CD1c-positive myeloid dendritic cell (primary cell): ENCODE data around the gene PLXNC1.

Experiments used
- DNase-seq: peaks from one replicate; pipeline ENCODE4 v3.0.0-alpha.2; 2016; ENCODE audit errors: extremely low spot score

PLXNC1 gene

GRCh38 chr12:94239332-94239993 lies 91.1 kb downstream of the PLXNC1 start:
- DNase-seq: no peak

DNA sequence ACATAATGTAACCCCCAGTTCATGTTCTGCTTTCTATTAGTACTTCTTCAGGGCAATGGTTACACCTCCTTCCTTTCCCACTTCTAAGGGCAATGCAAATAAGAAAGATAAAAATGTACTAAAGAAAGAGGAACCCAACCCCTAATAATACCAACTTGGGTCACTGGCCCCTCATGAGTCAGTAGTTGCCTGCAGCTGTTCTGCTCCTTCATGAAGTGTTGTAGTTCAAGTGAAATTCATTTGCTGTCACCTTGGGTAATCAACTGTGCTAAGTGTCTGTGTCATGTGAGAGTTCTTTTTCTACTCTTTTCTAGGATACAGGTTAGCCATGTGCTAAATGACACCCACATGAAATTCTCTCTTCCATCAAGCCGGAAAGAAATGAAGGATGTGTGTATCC lies 91.8 kb downstream of the PLXNC1 start:
- DNase-seq: peak; percentile 40

DNA sequence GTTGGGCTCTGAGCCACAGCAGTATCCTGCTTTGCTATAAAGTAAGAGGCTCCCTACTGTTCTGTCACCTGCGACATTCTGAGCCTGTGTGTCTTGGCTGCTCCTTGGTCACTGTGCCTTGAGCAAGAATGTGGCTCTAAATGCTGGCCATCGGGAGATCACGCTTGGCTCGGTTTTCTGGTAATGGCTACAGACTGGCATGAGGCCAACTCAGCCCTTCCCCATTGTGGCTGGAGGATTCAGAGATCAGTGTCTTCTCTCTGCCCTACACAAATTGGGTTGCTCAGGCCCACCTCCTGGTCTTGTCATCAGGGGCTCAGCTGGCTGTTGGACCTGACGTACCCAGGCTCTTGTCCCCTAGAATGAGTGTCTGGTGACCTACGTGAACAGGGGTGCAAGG lies 94.5 kb downstream of the PLXNC1 start:
- peak; percentile 26 for DNase-seq

DNA sequence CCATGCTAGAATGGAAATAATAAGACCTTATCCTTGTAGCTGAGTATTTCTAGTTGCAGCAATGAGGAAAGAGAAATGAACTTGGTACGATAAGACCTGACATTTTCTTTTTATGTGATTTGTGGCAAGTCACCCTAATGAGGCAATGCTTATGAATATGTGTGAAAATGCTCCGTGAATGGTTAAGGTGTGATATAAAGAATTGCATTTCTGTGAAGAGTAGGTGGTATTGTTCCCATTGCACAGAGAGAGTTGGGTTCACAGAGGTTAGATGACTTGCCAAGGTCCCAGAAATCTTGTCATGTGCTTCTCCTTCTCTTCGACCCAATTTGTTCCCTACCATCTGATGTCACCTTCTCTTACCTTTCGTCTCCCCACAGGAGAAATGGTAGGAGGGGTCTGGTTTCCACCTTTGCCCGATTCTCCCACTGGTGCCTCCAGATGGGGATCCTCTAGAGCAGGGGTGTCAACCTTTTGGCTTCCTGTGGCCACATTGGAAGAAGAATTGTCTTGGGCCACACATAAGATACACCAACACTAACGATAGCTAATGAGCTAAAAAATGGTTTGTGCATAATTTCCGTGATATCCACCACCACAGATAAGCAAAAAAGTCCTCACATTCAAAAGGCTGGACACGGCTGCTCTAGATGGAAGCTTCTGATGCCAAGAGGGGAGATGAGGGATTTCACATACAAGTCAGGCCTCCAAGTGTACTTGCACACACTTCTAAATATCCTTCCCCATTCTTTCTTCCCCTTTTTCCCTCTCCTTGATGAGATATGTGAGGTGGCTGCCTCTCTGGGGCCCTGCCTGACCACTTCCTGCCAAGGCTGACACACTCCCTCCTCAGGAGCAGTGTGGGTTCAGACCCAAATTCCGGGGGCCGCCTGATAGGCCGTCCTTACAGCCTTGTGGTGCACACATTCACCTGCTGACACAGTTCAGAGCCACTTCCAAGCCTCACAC lies 96.1 kb downstream of the PLXNC1 start:
- peak; percentile 68 for DNase-seq

DNA sequence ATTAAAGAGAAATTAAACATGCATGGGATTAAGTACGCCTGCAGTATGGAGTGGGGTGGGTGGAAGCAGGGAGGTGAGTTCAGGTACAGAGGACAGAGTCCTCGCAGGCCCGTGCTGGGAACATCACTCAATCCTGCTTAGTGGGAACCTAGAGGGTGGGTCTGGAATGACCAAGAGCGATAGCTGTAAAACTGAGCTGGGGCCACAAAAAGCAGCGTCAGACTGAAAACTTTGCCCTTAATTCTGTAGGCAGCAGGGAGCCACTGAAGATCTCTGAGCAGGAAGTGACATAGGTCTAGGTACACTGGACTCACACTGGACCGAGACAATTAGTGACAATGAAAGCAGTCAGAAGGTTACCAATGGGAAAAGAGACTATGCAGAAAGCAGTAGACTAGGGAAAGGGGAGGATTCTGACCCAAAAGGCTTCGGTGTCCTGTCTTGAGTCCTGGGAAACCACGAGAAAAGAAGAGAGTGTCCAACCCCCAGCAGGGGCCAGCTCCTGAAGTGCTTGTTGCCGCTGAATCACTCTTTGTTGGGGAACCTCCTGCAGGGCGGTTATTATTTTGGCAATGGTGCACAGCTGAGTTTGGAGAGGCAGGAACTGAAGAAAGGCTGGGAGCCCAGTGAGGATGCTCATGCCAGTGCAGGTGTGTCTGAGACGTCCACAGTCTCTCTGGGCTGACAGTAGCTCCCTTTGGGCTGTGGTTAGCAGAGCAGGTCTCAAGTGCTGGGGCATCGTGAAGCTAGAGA lies 97.4 kb downstream of the PLXNC1 start:
- no peak for DNase-seq

- no peak for DNase-seq
Measured at GRCh38 chr12:94247246-94247645, 98.9 kb downstream of the PLXNC1 start.

GRCh38 chr12:94248582-94248981 lies 100.2 kb downstream of the PLXNC1 start:
- no peak for DNase-seq

GRCh38 chr12:94250130-94250529 lies 101.8 kb downstream of the PLXNC1 start:
- no peak for DNase-seq

DNA sequence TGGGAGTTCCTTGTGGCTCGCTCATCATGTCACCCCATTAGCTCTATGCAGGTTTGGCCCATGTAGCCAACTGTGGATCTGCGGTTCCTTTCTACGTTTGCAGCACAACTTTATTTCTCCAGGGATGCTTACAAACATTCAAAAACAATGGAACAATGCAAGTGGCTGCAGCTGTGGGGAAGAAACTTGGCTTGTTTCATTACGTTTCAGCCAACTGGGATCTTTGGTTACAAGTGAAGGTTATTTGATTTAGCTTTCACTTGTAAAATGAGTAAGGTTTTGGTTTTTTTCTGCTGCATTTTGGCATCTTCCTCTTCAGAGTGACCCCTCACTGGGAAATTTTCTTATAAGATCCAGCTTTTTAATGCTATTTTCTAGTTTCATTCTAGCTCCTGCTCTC lies 105.9 kb downstream of the PLXNC1 start:
- no peak for DNase-seq

GRCh38 chr12:94255006-94255405 lies 106.6 kb downstream of the PLXNC1 start:
- DNase-seq: no peak

DNA sequence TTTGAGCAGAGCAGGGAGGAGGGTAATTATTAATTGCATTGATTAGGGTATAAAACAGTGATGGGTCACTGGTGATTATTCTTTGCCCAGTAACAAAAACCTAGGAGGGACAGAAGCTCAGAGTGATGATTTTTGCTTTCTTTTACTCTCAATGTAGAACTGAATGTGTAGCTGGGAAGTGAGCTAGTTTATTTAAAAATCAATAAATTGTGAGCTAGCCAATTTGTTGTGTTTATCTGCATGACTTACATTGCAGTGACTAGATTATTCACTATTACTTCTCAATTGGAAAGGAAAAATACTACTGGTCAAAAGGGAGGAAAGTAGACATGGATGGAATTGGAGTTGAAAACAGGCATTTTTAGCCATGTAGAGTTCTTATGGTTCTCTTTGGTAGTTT lies 107.1 kb downstream of the PLXNC1 start:
- DNase-seq: no peak

- no peak for DNase-seq
Measured at GRCh38 chr12:94258593-94258992, 110.2 kb downstream of the PLXNC1 start.

DNA sequence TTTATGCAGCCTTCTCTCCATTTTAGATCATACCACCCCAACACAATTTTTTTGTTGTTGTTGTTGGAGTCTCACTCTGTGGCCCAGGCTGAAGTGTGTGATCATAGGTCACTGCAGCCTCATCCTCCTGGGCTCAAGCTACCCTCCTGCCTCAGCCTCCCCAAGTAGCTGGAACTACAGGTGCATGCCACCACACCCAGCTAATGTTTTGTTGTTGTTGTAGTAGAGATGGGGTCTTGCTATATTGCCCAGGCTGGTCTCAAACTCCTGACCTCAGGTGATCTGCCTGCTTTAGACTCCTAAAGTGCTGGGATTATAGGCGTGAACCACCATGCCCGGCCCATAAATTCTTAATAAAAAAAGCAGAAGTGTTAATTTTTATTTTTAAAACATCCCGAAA lies 111.6 kb downstream of the PLXNC1 start:
- no peak for DNase-seq

GRCh38 chr12:94260717-94261116 lies 112.3 kb downstream of the PLXNC1 start:
- no peak for DNase-seq

DNA sequence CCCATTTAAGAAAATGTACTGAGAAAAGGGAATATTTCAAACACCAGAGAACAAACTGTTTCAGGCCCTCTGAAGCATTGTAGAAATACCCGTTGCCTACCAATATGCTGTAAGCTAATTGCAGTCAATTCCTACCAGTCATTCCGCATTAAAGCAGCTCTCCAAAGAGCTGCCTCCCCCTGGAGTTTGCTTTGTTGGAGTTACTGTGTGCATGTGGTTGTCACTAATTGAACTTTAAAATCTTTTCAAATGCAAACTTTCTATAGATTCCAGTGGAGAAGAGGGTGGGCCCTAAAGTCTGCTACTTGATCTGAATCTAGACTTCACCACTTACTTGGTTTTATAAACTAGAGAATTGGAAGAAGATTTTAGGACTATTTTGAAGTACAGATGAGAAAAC lies 112.7 kb downstream of the PLXNC1 start:
- DNase-seq: no peak

DNA sequence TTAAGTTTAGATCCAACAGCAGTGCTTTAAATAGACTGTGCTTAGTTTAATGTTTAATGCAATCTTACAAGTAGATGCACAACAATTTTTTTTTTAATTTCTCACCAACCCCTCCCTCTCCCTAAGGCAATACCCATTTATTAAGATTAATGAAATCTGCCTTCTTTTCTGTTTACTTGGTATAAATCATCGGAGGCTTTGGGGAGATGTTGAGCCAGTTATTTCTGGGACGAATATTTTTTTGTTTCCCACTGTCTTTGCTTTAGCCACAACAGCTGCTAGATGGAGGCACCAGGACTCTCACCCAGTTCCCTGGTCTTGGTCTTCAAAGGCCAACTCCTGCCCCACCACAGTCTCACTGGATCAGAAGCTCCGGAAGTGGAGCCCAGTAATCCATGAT lies 113.4 kb downstream of the PLXNC1 start:
- no peak for DNase-seq

- DNase-seq: peak; percentile 89
Measured at GRCh38 chr12:94262228-94263010, 114.0 kb downstream of the PLXNC1 start.

GRCh38 chr12:94263011-94263811 lies 114.8 kb downstream of the PLXNC1 start:
- DNase-seq: peak; percentile 84

GRCh38 chr12:94263905-94264561 lies 115.7 kb downstream of the PLXNC1 start:
- DNase-seq: peak; percentile 44
